ENCODE data around the gene NRXN2.

DNA sequence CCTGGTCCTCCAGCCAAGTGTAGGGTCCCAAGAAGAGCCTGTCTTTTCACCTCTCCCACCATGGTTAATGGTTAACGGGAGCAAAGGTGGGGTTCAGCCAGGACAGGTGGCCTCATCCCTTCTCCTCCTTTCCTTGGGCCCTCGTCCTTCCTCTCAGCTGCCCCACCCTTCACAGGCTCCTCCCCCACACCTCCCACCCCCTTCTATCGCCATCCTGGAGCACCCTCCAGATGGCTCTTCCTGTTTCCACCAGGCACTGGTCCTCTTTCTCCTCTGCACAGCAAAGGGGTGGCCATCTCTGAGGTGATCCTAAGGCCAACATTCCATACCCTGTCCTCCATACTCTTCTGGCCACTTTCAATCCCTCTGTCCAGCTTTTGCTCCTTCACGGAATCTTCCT is 83.1 kb downstream of the NRXN2 start:
- TF ChIP-seq, protein P1, sequence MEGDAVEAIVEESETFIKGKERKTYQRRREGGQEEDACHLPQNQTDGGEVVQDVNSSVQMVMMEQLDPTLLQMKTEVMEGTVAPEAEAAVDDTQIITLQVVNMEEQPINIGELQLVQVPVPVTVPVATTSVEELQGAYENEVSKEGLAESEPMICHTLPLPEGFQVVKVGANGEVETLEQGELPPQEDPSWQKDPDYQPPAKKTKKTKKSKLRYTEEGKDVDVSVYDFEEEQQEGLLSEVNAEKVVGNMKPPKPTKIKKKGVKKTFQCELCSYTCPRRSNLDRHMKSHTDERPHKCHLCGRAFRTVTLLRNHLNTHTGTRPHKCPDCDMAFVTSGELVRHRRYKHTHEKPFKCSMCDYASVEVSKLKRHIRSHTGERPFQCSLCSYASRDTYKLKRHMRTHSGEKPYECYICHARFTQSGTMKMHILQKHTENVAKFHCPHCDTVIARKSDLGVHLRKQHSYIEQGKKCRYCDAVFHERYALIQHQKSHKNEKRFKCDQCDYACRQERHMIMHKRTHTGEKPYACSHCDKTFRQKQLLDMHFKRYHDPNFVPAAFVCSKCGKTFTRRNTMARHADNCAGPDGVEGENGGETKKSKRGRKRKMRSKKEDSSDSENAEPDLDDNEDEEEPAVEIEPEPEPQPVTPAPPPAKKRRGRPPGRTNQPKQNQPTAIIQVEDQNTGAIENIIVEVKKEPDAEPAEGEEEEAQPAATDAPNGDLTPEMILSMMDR (IDR thresholded peaks at IDR 0.05): no peak
- TF ChIP-seq POLR2A (IDR thresholded peaks at IDR 0.05): no peak
